ENCODE data around the gene AUH.

DNA sequence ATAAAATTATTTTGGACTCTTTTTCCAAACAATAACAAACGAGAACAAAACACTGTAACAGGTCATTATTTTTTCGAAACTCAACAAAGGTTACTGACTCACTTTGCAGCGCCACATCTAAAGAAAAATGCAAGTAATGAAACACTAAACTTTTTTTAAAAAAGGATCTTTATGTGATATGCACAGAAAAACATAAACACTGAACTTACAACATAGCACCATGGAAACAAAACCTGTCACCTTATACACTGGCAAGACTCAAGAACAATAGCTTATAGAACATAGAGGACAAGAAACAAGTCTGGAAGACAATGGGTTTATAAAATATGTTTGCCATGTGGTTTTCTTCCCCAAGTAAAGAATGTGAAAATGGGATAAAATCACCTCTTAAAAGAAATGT is 85.2 kb downstream of the AUH start:
- TF ChIP-seq, protein P1, sequence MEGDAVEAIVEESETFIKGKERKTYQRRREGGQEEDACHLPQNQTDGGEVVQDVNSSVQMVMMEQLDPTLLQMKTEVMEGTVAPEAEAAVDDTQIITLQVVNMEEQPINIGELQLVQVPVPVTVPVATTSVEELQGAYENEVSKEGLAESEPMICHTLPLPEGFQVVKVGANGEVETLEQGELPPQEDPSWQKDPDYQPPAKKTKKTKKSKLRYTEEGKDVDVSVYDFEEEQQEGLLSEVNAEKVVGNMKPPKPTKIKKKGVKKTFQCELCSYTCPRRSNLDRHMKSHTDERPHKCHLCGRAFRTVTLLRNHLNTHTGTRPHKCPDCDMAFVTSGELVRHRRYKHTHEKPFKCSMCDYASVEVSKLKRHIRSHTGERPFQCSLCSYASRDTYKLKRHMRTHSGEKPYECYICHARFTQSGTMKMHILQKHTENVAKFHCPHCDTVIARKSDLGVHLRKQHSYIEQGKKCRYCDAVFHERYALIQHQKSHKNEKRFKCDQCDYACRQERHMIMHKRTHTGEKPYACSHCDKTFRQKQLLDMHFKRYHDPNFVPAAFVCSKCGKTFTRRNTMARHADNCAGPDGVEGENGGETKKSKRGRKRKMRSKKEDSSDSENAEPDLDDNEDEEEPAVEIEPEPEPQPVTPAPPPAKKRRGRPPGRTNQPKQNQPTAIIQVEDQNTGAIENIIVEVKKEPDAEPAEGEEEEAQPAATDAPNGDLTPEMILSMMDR (IDR thresholded peaks at IDR 0.05; ENCODE audit: insufficient read depth, low read depth, low read length), result no peak
- no peak for TF ChIP-seq EZH2 (IDR thresholded peaks at IDR 0.05; ENCODE audit: insufficient read depth, low read length)
